Peyer's patch (tissue), 4 donors: ENCODE measurements around the gene TEX264.
"Not testable (repeated sequence)": the region's sequence is repeated elsewhere in the genome, so short reads cannot be mapped to it uniquely, and the experiment has no call there.

ENCODE experiments used
- POLR2A ChIP-seq, 2 donors: fragments of 450-650 bp; IDR thresholded peaks; one replicate each; pipeline ENCODE4 v1.5.1; 2017; ENCODE audit warnings: antibody characterized with exemption in 2 of 2, mild to moderate bottlenecking in 2 of 2, moderate library complexity in 2 of 2
- TF ChIP-seq, protein P1 (sequence below), 6 experiments: fragments of 450-650 bp in 4 of 6; fragments of 200-600 bp in 2 of 6; sonication (generic) in 1 of 6; IDR thresholded peaks; one replicate each; pipeline ENCODE4 v1.5.1; 2017 to 2019; ENCODE audit warnings: antibody characterized with exemption in 6 of 6, mild to moderate bottlenecking in 3 of 6, moderate library complexity in 1 of 6

DNA sequence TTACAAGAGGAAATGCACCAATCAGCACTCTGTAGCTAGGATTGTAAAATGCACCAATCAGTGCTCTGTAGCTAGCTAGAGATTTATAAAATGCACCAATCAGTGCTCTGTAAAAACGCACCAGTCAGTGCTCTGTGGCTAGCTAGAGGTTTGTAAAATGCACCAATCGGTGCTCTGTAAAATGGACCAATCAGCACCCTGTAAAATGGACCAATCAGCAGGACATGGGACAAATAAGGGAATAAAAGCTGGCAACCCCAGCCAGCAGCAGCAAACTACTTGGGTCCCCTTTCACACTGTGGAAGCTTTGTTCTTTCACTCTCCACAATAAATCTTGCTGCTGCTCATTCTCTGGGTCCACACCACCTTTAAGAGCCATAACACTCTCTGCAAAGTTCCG, 71.3 kb downstream of the TEX264 start:
- TF ChIP-seq, protein P1, sequence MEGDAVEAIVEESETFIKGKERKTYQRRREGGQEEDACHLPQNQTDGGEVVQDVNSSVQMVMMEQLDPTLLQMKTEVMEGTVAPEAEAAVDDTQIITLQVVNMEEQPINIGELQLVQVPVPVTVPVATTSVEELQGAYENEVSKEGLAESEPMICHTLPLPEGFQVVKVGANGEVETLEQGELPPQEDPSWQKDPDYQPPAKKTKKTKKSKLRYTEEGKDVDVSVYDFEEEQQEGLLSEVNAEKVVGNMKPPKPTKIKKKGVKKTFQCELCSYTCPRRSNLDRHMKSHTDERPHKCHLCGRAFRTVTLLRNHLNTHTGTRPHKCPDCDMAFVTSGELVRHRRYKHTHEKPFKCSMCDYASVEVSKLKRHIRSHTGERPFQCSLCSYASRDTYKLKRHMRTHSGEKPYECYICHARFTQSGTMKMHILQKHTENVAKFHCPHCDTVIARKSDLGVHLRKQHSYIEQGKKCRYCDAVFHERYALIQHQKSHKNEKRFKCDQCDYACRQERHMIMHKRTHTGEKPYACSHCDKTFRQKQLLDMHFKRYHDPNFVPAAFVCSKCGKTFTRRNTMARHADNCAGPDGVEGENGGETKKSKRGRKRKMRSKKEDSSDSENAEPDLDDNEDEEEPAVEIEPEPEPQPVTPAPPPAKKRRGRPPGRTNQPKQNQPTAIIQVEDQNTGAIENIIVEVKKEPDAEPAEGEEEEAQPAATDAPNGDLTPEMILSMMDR (IDR thresholded peaks at IDR 0.05), result not testable (repeated sequence)
- TF ChIP-seq POLR2A (IDR thresholded peaks at IDR 0.05), result not testable (repeated sequence)
